GM12801 (cell line): ENCODE data around the gene TLX2.

Source experiments
- CTCF ChIP-seq: IDR thresholded peaks from one replicate; pipeline ENCODE4 v1.5.1; 2011; ENCODE audit warnings: control low read depth; ENCODE audit not compliant: insufficient read length; ENCODE audit errors: extremely low read depth

The TLX2 gene

GRCh38 chr2:74493546-74493945 is 20.7 kb upstream of the TLX2 start:
- no peak for TF ChIP-seq CTCF

GRCh38 chr2:74495440-74495839 is 18.8 kb upstream of the TLX2 start:
- no peak for TF ChIP-seq CTCF

- TF ChIP-seq CTCF: no peak
Measured at GRCh38 chr2:74496997-74497776, 17.1 kb upstream of the TLX2 start.

- no peak for TF ChIP-seq CTCF
Measured at GRCh38 chr2:74497777-74498499, 16.3 kb upstream of the TLX2 start.

- TF ChIP-seq CTCF: no peak
Measured at GRCh38 chr2:74498500-74499266, 15.6 kb upstream of the TLX2 start.

GRCh38 chr2:74499267-74499939 is 14.8 kb upstream of the TLX2 start, which contains the start of gene LBX2:
TSS of gene LBX2 (minus strand) at chr2:74499603. CDS start at chr2:74499537, 66 bp downstream.
- TF ChIP-seq CTCF: no peak
